Prostate gland (tissue), 2 donors: ENCODE measurements around the gene IL18R1. TPM values are rescaled to one million over a fixed set of nuclear protein-coding genes. Genes with fewer than 3 reads are reported as not detected.

Experiments used
- DNase-seq: peaks from one replicate; pipeline ENCODE4 v3.0.0-alpha.2; 2019; ENCODE audit warnings: low spot score
- H3K27ac ChIP-seq, 2 donors: fragments of 200-600 bp; sonication (generic); 2 replicates each; pipeline ENCODE4 v1.5.1; 2017 to 2019
- H3K27me3 ChIP-seq: fragments of 200-600 bp; sonication (generic); replicated peaks from 2 replicates; pipeline ENCODE4 v1.5.1; 2019; ENCODE audit not compliant: insufficient read depth
- H3K36me3 ChIP-seq, 2 donors: fragments of 200-600 bp; sonication (generic); 1 replicate in 1 of 2; 2 replicates in 1 of 2; pipeline versions ENCODE4 v1.5.1 to v1.8.1; 2017 to 2019
- H3K4me1 ChIP-seq: fragments of 200-600 bp; sonication (generic); replicated peaks from 2 replicates; pipeline ENCODE4 v1.5.1; 2019
- H3K4me3 ChIP-seq, 2 donors: fragments of 200-600 bp; sonication (generic); 2 replicates each; pipeline ENCODE4 v1.5.1; 2017 to 2019
- H3K9me3 ChIP-seq: fragments of 200-600 bp; sonication (generic); 2 replicates; pipeline ENCODE4 v1.5.1; 2017
- POLR2A ChIP-seq: fragments of 450-650 bp; IDR thresholded peaks from one replicate; pipeline ENCODE4 v1.6.1; 2016; ENCODE audit warnings: antibody characterized with exemption, mild to moderate bottlenecking
- POLR2AphosphoS5 ChIP-seq: sonication (generic); formaldehyde crosslinking; IDR thresholded peaks from one replicate; pipeline ENCODE4 v1.6.1; 2017; ENCODE audit warnings: antibody characterized with exemption
- WGBS: methylation state at CpG from one replicate; pipeline ENCODE4 v1.1.5; 2018; 5-methylcytosine and 5-hydroxymethylcytosine counted together
- intact Hi-C: fragments of 100-400 bp; cut with DNase I; formaldehyde crosslinking; loops from one replicate; pipeline ENCODE4 v1.14.2; 2022
- total RNA-seq, 2 donors: library from RNA; depleted of rRNA; stranded (reverse); fragments of >200 nt; gene quantifications; one replicate each; pipeline ENCODE4 v1.1.0, GENCODE V29; 2016
- TF ChIP-seq, protein P1 (sequence below), 4 experiments: fragments of 200-600 bp in 2 of 4; fragments of 450-650 bp in 2 of 4; sonication (generic) in 2 of 4; IDR thresholded peaks; 1 replicate in 3 of 4; 2 replicates in 1 of 4; pipeline ENCODE4 v1.5.1; 2016 to 2019; ENCODE audit warnings: antibody characterized with exemption in 4 of 4, mild to moderate bottlenecking in 2 of 4, moderate library complexity in 2 of 4

IL18R1 gene
- total RNA-seq, 2 donors from 2014 or later: 0.91 to 1.5 TPM

DNA sequence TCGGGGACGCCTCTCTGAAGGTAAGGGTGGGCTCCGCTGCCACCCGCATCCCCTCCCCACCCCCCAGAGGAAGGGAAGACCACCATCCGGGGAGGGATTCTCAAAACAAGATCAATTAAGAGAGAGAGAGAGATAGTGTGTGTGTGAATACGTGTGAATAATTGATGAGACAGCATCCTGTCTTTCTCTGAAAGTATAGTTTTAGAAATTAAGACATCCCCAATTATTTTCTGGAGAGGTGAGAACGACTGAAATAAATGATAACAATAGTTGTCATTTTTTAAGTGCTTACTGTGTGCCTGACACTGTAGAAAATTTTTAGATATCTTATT, 751 bp downstream of the IL18R1 start:
- TF ChIP-seq POLR2AphosphoS5: no peak
- TF ChIP-seq, protein P1, sequence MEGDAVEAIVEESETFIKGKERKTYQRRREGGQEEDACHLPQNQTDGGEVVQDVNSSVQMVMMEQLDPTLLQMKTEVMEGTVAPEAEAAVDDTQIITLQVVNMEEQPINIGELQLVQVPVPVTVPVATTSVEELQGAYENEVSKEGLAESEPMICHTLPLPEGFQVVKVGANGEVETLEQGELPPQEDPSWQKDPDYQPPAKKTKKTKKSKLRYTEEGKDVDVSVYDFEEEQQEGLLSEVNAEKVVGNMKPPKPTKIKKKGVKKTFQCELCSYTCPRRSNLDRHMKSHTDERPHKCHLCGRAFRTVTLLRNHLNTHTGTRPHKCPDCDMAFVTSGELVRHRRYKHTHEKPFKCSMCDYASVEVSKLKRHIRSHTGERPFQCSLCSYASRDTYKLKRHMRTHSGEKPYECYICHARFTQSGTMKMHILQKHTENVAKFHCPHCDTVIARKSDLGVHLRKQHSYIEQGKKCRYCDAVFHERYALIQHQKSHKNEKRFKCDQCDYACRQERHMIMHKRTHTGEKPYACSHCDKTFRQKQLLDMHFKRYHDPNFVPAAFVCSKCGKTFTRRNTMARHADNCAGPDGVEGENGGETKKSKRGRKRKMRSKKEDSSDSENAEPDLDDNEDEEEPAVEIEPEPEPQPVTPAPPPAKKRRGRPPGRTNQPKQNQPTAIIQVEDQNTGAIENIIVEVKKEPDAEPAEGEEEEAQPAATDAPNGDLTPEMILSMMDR (IDR thresholded peaks at IDR 0.05): no peak
- TF ChIP-seq POLR2A: no peak

DNA sequence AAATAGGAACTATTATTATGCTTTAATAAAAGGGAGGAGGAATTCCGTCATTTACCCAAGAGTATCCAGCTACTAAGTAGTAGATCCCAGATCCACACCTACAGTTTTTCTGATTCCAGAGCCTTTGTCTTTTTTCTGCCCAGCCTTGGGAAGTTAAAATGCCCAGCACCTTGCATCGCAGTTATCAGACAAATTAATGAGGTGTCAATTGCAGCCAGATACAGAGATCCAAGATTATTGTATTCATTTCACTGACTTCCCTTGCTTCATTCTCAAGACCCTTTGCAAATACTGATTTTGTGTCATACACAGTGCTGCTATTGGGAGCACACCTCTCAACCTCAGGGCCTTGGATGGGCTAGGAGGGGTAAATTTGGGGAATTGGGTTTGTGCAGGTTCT, 1.1 kb downstream of the IL18R1 start:
- no peaks in the 10 kb centered on the region for H3K9me3 ChIP-seq
- WGBS: 90% methylated on average over 2 of the region's 2 CpGs
- DNase-seq: no peak
- no peaks in the 10 kb centered on the region for H3K36me3 ChIP-seq
- TF ChIP-seq POLR2AphosphoS5 (no peak), POLR2A (no peak)
- TF ChIP-seq, protein P1 (IDR thresholded peaks at IDR 0.05): no peak
- H3K27ac ChIP-seq: no peak overlapping the region
- H3K4me3 ChIP-seq: no peak overlapping the region
- intact Hi-C loops: loop anchor here (10.0 kb wide), 1 partner anchor 332 kb away; no protein-coding TSS in a partner anchor
- no peaks in the 10 kb centered on the region for H3K27me3 ChIP-seq
- H3K4me1 ChIP-seq: no peaks in the 10 kb centered on the region

More for the DNA sequence above, 751 bp downstream of the IL18R1 start:
- H3K9me3 ChIP-seq: no peaks in the 10 kb centered on the region
- no peaks in the 10 kb centered on the region for H3K4me1 ChIP-seq
- H3K27me3 ChIP-seq: no peaks in the 10 kb centered on the region
- peak overlapping the region; percentile 65 to 68 for H3K4me3 ChIP-seq
- H3K27ac ChIP-seq: peak overlapping the region; percentile 56 to 70
- no peak for DNase-seq
- 22% methylated on average over 7 of the region's 7 CpGs for WGBS
- intact Hi-C loops: loop anchor here (10.0 kb wide), 1 partner anchor 332 kb away; no protein-coding TSS in a partner anchor
- no peaks in the 10 kb centered on the region for H3K36me3 ChIP-seq

DNA sequence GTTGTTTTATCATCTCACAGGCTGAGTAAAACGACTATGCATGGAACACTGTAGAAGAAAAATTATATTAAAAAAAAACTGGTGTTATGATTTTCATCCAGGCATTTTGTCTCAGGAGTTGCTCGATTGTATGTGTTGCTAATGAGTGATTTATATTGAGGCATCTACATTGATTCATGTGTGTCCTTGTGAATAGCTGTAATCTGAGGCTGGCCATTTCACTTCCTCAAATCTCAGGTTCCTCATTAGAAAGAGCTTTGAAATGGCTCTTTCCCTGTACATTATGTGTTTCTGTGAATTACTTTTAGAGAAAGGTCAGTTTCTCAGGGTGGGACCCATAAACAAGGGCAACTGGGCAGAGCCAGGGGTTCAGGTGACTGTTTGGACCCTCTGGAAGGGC, 2.3 kb downstream of the IL18R1 start:
- 68% methylated on average over 2 of the region's 2 CpGs for WGBS
- TF ChIP-seq, protein P1 (IDR thresholded peaks at IDR 0.05): no peak
- TF ChIP-seq POLR2AphosphoS5 (no peak), POLR2A (no peak)
- Histone ChIP-seq H3K9me3 (no peaks in the 10 kb centered on the region), H3K4me3 (no peak overlapping the region), H3K27me3 (no peaks in the 10 kb centered on the region), H3K27ac (no peak overlapping the region), H3K4me1 (no peaks in the 10 kb centered on the region), H3K36me3 (no peaks in the 10 kb centered on the region)
- no peak for DNase-seq
- intact Hi-C loops: loop anchor here (10.0 kb wide), 1 partner anchor 333 kb away; no protein-coding TSS in a partner anchor

DNA sequence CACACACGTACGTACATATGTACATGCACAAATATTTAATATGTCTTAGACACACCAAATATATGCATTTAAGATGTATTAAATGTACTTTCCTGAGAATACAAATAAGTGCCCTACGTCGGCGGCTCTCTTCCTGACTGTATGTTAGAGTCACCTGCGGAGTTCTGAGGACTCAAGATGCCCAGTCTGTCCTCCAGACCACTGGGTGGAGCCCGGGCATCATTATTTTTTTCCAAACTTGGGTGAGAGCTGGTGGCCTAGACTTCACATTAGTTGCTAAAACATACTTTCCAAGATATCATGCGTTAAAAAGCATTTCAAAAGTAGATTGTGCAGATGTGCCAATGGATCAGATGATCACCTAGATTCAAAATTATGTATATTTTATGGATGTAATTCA, 2.9 kb downstream of the IL18R1 start:
- H3K9me3 ChIP-seq: no peaks in the 10 kb centered on the region
- TF ChIP-seq POLR2A (no peak), POLR2AphosphoS5 (no peak)
- TF ChIP-seq, protein P1 (IDR thresholded peaks at IDR 0.05): no peak
- H3K27ac ChIP-seq: no peak overlapping the region
- DNase-seq: no peak
- H3K4me3 ChIP-seq: no peak overlapping the region
- intact Hi-C loops: loop anchor here (10.0 kb wide), 1 partner anchor 334 kb away; no protein-coding TSS in a partner anchor
- H3K27me3 ChIP-seq: no peaks in the 10 kb centered on the region
- WGBS: 95% methylated on average over 8 of the region's 8 CpGs
- no peaks in the 10 kb centered on the region for H3K4me1 ChIP-seq
- no peaks in the 10 kb centered on the region for H3K36me3 ChIP-seq

DNA sequence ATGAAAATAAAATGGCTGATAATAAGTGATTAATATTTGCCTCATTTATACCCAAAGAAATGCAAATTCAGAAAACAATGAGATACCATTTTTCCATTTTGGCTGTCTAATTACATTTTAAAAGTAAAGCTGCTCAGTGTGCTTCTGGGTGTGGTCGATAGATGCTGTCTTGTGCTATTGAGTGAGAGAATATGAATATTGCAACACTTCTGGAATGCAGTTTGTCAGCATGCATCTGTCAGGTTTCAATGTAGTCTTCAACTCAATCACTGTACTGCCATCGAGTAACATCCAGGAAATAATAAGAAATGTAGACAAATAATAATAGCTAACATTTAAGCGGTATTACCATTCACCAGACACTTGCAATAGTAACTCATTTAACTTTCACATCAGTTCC, 3.9 kb downstream of the IL18R1 start:
- H3K36me3 ChIP-seq: no peaks in the 10 kb centered on the region
- no peaks in the 10 kb centered on the region for H3K4me1 ChIP-seq
- intact Hi-C loops: loop anchor here (10.0 kb wide), 1 partner anchor 335 kb away; no protein-coding TSS in a partner anchor
- 88% methylated on average over 3 of the region's 3 CpGs for WGBS
- DNase-seq: no peak
- H3K27me3 ChIP-seq: no peaks in the 10 kb centered on the region
- TF ChIP-seq POLR2AphosphoS5: no peak
- TF ChIP-seq POLR2A: no peak
- TF ChIP-seq, protein P1 (IDR thresholded peaks at IDR 0.05): no peak
- no peaks in the 10 kb centered on the region for H3K9me3 ChIP-seq
- no peak overlapping the region for H3K4me3 ChIP-seq
- H3K27ac ChIP-seq: no peak overlapping the region
